DND-41 (cell line): ENCODE measurements around the gene GPR107.

Experiments
- ATAC-seq: fragments of 200-7000 bp; cut with Tn5 transposase; 3 replicates; pipeline ENCODE4 v1.9.1; 2021; ENCODE audit warnings: low read depth; ENCODE audit not compliant: insufficient read depth
- DNase-seq: peaks from one replicate; pipeline ENCODE4 v3.0.0-alpha.2; 2020
- H2AFZ ChIP-seq: 2 replicates; pipeline ENCODE4 v1.6.0; 2012; ENCODE audit warnings: low read depth, low read length
- H3K27ac ChIP-seq: 2 replicates; pipeline ENCODE4 v1.5.1; 2012; ENCODE audit warnings: low read length, inconsistent platforms
- H3K27me3 ChIP-seq: fragments of 200-600 bp; sonication (generic); 2 replicates; pipeline ENCODE4 v1.6.0; 2012; ENCODE audit warnings: low read length, mild to moderate bottlenecking, inconsistent platforms; ENCODE audit not compliant: insufficient read depth, poor library complexity
- H3K36me3 ChIP-seq: 2 replicates; pipeline ENCODE4 v1.5.1; 2012; ENCODE audit warnings: low read length, inconsistent platforms; ENCODE audit not compliant: insufficient read depth
- H3K4me1 ChIP-seq: 2 replicates; pipeline ENCODE4 v1.5.1; 2012; ENCODE audit warnings: mild to moderate bottlenecking, low read length; ENCODE audit not compliant: insufficient read depth
- H3K4me2 ChIP-seq: 2 replicates; pipeline ENCODE4 v1.6.0; 2012; ENCODE audit warnings: mild to moderate bottlenecking, moderate library complexity, low read length, inconsistent platforms; ENCODE audit not compliant: insufficient read depth
- H3K4me3 ChIP-seq, 2 experiments: fragments of 200-600 bp in 1 of 2; shearing (Covaris generic) in 1 of 2; 2 replicates each; pipeline ENCODE4 v1.5.1; 2012 to 2016; ENCODE audit warnings: inconsistent platforms in 2 of 2, low read length in 2 of 2, mild to moderate bottlenecking in 2 of 2, low read depth in 1 of 2, moderate library complexity in 1 of 2
- H3K79me2 ChIP-seq: 2 replicates; pipeline ENCODE4 v1.6.0; 2012; ENCODE audit warnings: low read length, inconsistent platforms; ENCODE audit not compliant: insufficient read depth
- H3K9ac ChIP-seq: 2 replicates; pipeline ENCODE4 v1.6.0; 2012; ENCODE audit warnings: low read depth, mild to moderate bottlenecking, inconsistent platforms, low read length, moderate library complexity
- H3K9me3 ChIP-seq: 2 replicates; pipeline ENCODE4 v1.5.1; 2012; ENCODE audit warnings: low read length, moderate library complexity, mild to moderate bottlenecking, inconsistent platforms; ENCODE audit not compliant: insufficient read depth, severe bottlenecking
- H4K20me1 ChIP-seq: 2 replicates; pipeline ENCODE4 v1.6.0; 2012; ENCODE audit warnings: low read length; ENCODE audit not compliant: insufficient read depth
- EZH2 ChIP-seq: IDR thresholded peaks from 3 replicates; pipeline ENCODE4 v1.6.1; 2012; ENCODE audit warnings: borderline replicate concordance, low read depth, mild to moderate bottlenecking, moderate library complexity, low read length, inconsistent platforms; ENCODE audit not compliant: severe bottlenecking
- TF ChIP-seq, protein P1 (sequence below): IDR thresholded peaks from 2 replicates; pipeline ENCODE4 v1.5.1; 2012; ENCODE audit warnings: borderline replicate concordance, low read length, moderate library complexity, mild to moderate bottlenecking; ENCODE audit not compliant: poor library complexity, severe bottlenecking; ENCODE audit errors: extremely low read depth

GPR107 gene

DNA sequence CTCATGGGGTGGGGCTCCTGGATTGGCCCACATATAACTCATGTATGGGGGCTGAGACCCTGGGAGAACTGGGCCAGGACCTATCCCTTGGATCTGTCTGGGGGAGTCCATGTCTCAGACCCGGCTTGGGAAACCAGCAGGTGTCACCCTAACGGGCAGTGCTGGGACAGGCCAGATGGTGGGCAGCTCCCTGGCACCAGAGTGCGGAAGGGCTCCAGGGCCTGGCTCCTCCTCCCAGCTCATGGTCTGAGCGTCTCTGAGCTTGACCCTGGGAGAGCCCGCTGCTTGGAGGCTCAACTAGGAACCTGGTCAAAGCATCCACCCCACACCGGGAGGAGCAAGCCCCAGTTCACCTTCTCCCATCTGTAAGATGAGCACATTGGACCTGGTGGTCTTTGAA is 103.0 kb downstream of the GPR107 start:
- no peak for DNase-seq
- no peaks in the 10 kb centered on the region for H3K4me1 ChIP-seq
- H3K36me3 ChIP-seq, result no peaks in the 10 kb centered on the region
- no peaks in the 10 kb centered on the region for H3K79me2 ChIP-seq
- no peak overlapping the region for H3K9ac ChIP-seq
- H3K9me3 ChIP-seq, result no peaks in the 10 kb centered on the region
- H3K4me2 ChIP-seq, result no peak overlapping the region
- no peaks in the 10 kb centered on the region for H3K27me3 ChIP-seq
- H3K4me3 ChIP-seq, result no peak overlapping the region
- H2AFZ ChIP-seq, result no peak overlapping the region
- H4K20me1 ChIP-seq, result no peaks in the 10 kb centered on the region
- no peak for TF ChIP-seq EZH2
- TF ChIP-seq, protein P1, sequence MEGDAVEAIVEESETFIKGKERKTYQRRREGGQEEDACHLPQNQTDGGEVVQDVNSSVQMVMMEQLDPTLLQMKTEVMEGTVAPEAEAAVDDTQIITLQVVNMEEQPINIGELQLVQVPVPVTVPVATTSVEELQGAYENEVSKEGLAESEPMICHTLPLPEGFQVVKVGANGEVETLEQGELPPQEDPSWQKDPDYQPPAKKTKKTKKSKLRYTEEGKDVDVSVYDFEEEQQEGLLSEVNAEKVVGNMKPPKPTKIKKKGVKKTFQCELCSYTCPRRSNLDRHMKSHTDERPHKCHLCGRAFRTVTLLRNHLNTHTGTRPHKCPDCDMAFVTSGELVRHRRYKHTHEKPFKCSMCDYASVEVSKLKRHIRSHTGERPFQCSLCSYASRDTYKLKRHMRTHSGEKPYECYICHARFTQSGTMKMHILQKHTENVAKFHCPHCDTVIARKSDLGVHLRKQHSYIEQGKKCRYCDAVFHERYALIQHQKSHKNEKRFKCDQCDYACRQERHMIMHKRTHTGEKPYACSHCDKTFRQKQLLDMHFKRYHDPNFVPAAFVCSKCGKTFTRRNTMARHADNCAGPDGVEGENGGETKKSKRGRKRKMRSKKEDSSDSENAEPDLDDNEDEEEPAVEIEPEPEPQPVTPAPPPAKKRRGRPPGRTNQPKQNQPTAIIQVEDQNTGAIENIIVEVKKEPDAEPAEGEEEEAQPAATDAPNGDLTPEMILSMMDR, result no peak
- H3K27ac ChIP-seq, result no peak overlapping the region
- no peak for ATAC-seq

DNA sequence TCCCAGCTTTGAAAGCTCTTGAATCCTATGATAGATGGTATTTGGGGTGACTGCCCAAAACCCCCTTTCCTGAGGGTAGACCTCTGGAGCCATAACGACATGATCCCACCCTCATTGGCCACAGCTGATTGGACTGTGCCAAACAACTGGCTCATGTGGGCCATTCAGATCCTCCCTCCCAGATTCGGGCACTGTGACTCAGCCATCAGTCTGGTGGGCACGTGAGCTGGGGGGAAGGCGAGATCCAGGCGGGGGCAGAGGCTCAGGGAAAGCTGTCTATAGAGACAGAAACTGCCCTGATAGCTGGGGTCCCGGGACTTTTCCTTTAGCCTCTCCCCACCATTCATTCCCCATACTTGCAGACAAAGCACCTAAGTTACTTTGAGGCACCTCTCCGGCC is 103.4 kb downstream of the GPR107 start:
- Histone ChIP-seq H3K4me3 (no peak overlapping the region), H2AFZ (no peak overlapping the region), H3K79me2 (no peaks in the 10 kb centered on the region), H3K9ac (no peak overlapping the region), H3K4me1 (no peaks in the 10 kb centered on the region), H4K20me1 (no peaks in the 10 kb centered on the region), H3K9me3 (no peaks in the 10 kb centered on the region), H3K27me3 (no peaks in the 10 kb centered on the region), H3K4me2 (no peak overlapping the region), H3K27ac (no peak overlapping the region), H3K36me3 (no peaks in the 10 kb centered on the region)
- ATAC-seq (no peak), DNase-seq (no peak)
- TF ChIP-seq EZH2, result no peak
- TF ChIP-seq, protein P1, result no peak

DNA sequence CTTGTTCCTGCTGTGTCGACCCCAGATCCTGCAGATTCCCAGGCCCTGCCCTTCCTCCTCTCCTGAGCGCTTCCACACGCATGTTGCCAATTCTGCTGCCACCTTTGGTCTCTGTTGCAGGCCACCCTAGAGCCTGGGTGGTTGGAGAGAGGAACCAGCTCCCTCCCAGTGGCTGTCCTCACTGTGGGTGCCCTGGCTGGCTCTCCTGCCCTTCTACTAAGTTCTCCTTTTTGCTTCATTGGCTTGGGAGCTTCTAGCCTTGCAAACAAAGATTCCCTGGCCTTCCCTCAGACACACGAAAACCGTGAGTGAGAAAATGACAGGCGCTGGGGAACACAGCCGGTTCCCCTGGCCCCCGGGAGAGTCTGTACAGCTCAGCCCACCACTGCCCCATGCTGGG is 104.3 kb downstream of the GPR107 start:
- Histone ChIP-seq H3K4me2 (no peak overlapping the region), H3K4me3 (no peak overlapping the region), H3K27me3 (no peaks in the 10 kb centered on the region), H3K27ac (no peak overlapping the region), H2AFZ (no peak overlapping the region), H3K36me3 (no peaks in the 10 kb centered on the region), H3K9me3 (no peaks in the 10 kb centered on the region), H3K9ac (no peak overlapping the region), H3K79me2 (no peaks in the 10 kb centered on the region), H3K4me1 (no peaks in the 10 kb centered on the region), H4K20me1 (no peaks in the 10 kb centered on the region)
- TF ChIP-seq EZH2, result no peak
- TF ChIP-seq, protein P1, result no peak
- ATAC-seq, result no peak
- no peak for DNase-seq

DNA sequence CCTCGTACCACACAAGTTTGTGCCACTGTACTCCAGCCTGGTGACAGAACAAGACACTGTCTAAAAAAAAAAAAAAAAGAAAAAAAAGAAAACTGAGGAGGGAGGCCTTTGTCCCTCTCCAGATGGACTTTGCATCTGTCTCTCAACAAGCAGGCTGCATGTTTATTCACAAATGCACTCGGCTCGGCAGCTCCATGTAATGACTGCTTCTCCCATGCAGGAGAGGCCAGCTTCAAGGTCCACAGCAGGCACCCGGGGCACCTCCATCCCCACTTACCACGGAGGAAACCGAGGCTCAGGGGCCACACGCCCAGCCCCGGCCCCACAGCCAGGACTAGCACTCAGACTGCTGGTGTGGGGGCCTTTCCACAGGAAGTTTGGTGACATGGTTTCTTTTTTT is 105.4 kb downstream of the GPR107 start:
- Histone ChIP-seq H3K36me3 (no peaks in the 10 kb centered on the region), H3K79me2 (no peaks in the 10 kb centered on the region), H3K4me2 (no peak overlapping the region), H3K4me1 (no peaks in the 10 kb centered on the region), H3K9ac (no peak overlapping the region), H3K4me3 (no peak overlapping the region), H3K27ac (no peak overlapping the region), H3K27me3 (no peaks in the 10 kb centered on the region), H3K9me3 (no peaks in the 10 kb centered on the region), H4K20me1 (no peaks in the 10 kb centered on the region), H2AFZ (no peak overlapping the region)
- DNase-seq, result no peak
- TF ChIP-seq EZH2, result no peak
- TF ChIP-seq, protein P1, result no peak
- no peak for ATAC-seq
